GM21528 (cell line): ENCODE data around the gene GRK5.
"Not testable (repeated sequence)": the region's sequence is repeated elsewhere in the genome, so short reads cannot be mapped to it uniquely, and the experiment has no call there.

Experiments used
- ATAC-seq: cut with Tn5 transposase; IDR thresholded peaks from one replicate; pipeline ENCODE4 v1.9.1; 2021; ENCODE audit warnings: mild to moderate bottlenecking, moderate library complexity; ENCODE audit not compliant: unreplicated experiment, low FRiP score

Gene GRK5

GRCh38 chr10:119269737-119270136 lies 62.4 kb downstream of the GRK5 start:
- no peak for ATAC-seq

DNA sequence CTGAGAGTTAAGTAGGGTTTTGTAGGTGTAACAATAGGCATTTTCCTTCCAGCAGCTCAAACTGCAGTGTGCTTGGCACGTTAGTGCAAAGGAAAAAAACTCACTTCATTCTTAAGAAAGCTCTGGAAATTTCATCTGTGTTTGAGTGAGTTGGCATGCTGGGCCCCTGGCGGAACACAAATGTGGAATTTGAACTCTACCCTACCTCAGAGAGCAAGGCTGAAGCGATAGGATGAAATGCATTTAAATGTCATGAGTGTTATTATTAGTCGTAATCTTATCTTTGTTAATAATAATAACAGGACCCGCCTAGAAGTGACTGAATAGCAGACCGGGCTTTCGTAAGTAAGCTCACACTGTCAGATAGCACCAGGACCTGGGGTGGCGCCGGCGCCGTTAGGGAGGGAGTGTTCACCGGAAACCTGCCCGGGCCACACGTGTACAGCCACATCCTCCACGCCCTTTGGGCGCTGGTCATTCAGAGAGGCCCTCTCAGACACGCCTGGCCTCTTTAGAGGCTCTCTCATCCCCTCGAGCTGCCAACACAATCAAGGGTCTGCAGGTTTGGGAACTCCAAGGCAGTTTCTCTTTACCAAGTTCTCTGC lies 63.5 kb downstream of the GRK5 start:
- no peak for ATAC-seq

GRCh38 chr10:119272338-119272734 lies 65.0 kb downstream of the GRK5 start:
- not testable (repeated sequence) for ATAC-seq

GRCh38 chr10:119272736-119273135 lies 65.4 kb downstream of the GRK5 start:
- no peak for ATAC-seq

DNA sequence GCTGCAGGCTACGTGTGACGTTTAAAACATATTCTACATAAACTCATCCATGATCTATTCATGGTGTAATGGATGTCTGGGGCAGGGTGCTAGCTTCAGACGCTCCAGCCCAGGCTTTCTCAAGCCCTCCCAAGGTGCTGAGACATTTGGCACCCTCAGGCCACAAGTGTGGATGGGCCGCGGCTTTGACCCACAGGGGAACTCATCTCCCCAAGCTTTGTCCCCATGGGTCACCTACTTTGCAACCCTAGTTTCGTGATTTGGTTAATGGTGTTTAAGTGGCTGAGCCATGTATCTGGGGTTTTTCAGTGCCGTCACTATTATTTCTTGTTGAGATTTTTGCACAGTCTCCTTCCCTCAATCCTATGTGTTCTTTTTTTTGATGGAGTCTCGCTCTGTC lies 66.0 kb downstream of the GRK5 start:
- no peak for ATAC-seq

- no peak for ATAC-seq
Measured at GRCh38 chr10:119274519-119275045, 67.2 kb downstream of the GRK5 start.

- ATAC-seq = no peak
Measured at GRCh38 chr10:119275085-119275484, 67.7 kb downstream of the GRK5 start.

DNA sequence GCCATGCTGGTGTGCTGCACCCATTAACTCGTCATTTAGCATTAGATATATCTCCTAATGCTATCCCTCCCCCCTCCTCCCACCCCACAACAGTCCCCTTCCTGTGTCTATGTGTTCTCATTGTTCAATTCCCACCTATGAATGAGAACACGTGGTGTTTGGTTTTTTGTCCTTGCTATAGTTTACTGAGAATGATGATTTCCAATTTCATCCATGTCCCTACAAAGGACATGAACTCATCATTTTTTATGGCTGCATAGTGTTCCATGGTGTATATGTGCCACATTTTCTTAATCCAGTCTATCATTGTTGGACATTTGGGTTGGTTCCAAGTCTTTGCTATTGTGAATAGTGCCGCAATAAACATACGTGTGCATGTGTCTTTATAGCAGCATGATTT lies 68.8 kb downstream of the GRK5 start:
- ATAC-seq = not testable (repeated sequence)

DNA sequence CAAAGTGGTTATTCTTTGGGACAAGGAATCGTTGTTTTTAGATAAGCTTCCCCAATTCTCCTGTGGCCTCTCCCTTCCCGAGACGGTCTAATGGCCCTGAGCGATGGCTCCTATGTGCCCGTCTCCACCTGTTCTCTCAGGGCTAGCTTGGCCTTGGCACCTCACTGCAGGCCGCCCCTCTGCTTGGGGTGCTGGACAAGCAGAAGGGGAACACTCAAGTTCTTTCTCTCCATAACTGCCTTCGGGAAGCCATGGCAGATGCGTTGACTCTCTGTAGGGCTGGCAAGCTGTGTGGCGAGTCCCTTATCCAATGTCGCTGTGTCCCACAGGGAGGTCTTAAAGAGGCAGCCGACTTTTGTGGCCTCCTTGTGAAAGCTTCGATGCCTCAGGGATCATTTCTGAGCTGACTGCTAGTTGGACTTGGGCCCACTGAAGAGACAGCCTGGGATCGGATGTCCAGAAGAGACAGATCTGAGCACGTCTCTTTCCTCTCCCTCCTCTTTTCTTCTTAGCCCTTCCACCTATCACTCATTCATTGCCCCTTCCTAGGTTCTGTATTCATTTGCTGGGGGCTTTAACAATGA lies 70.8 kb downstream of the GRK5 start:
- ATAC-seq = no peak

- no peak for ATAC-seq
Measured at GRCh38 chr10:119279441-119279840, 72.1 kb downstream of the GRK5 start.

DNA sequence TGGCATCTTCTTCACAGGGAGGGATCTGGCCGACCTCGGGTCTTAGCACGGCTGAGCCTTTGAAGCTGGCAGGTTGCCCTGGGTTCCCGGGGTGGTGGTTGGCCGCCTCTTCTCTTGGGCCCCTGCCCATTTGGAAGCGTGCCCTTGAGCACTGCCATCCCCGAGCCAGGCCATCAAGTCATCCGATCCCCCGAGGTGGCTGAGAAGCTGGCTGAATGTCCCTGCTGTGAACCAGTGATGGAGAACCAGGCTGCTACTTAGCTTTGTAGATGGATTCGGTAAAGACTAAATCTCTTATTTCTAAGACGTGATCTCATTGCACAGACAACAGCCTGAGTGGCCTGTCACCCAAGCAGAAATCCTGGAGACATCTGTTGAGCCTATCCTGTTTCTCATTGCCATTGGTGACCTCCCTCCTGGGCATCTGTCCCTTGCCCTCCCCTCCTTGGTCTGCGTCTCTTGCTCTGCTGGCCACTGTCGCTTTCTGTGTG lies 74.3 kb downstream of the GRK5 start:
- ATAC-seq = no peak

DNA sequence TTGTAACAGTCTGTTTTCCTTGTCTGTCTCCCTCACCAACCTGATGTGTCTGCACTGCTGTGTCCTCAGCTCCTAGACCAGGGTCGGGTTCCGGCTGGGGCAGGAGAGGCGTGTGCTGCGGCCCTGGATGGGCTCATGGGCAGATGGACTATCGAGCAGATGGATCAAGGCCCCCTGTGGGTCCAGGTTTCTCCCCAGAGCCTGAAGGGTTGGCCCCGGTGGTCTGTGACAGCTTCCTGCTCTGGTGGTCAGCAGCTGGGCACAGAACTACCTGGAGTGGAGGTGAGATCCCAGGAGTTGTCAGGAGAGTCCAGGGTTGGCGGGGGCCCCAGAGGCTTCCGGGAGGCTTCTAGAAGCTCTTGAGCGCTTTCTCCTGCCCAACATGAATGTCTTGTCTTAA lies 75.1 kb downstream of the GRK5 start:
- ATAC-seq = no peak

DNA sequence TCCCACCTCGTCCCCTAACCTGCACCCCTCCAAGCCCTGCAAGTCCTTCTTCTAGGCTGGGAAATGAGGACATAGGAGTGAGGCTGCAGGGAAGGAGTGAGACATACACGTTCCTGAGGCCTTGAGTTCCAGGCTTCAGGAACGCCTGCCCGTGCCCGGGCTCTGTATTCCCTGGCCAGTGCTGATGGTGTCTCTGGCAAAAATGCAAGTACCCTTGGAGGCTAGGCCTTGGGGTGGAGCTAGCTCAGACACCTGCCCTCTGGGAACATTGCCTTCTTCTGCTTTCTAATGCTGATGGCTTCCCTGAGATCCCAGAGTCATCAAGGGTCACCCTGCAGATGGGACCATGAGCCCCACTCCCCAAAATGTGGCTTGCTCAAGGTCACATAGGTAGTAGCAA lies 76.0 kb downstream of the GRK5 start:
- no peak for ATAC-seq

GRCh38 chr10:119283818-119284217 lies 76.4 kb downstream of the GRK5 start:
- ATAC-seq = peak; percentile 62

DNA sequence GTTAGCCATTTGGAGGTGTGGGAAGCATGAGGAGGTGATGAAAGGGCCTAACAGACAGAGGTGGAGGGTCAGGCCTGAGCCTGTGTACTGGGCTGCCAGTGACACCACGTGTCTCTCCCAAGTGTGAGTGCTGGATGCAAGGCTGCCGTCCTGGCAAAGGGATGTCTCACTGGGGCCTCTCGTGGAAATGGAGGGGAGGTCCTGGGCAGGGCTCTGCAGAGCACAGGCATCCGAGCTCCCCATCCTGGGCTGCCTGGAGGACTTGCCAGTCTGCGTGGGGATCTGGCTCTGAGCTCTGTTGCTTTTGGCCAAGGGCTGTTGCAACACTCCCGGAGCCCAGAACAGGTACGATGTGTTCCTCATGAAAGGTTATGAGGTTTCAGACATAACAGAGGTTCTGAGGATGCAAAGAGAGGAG lies 77.3 kb downstream of the GRK5 start:
- ATAC-seq = no peak

GRCh38 chr10:119285495-119286267 lies 78.3 kb downstream of the GRK5 start:
- ATAC-seq = no peak

DNA sequence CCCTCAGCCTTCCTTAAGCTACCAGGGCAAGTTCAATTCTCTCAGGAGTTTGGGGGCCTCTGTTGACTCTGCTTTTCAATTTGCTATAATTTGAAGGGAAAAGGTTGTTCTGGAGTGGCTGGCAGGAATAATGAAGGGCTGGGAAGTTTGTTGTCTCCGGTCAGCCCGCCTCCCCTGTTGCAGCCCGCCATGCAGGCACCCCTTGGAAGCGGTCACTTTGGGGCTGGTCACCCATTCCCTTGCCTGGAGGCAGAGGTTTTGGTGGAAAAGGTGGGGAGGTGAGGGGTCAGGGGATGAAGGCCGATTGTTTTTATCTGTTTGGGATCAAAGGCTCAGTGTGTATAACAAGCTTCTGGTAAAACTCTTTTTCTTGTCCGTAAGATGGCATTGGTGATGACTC lies 79.1 kb downstream of the GRK5 start:
- no peak for ATAC-seq

DNA sequence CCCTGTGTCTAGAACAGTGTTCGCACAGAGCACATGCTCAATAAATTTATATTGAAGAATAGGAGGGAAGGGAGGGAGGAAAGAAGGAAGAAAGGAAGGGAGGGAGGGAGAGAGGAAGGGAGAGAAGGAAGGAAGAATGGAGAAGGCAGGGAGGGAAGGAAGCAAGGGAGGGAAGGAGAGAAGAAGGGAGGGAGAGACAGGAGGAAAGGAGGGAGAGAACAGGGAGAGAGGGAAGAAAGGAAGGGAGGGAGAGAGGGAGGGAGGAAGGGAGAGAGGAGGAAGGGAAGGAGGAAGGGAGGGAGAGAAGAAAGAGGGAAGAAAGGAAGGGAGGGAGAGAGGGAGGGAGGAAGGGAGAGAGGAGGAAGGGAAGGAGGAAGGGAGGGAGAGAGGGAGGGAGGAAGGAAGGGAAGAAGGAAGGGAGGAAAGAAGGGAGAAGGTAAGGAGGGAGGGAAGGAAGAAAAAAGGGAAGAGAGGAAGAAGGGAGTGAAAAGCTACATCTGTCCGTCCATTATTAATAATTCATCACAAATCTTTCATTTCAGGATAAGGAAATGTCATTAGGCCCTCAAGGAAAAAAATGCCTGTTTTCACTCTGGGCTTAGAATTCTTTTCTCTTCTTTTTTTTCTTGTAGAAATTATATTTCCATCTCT lies 79.7 kb downstream of the GRK5 start:
- ATAC-seq = no peak

DNA sequence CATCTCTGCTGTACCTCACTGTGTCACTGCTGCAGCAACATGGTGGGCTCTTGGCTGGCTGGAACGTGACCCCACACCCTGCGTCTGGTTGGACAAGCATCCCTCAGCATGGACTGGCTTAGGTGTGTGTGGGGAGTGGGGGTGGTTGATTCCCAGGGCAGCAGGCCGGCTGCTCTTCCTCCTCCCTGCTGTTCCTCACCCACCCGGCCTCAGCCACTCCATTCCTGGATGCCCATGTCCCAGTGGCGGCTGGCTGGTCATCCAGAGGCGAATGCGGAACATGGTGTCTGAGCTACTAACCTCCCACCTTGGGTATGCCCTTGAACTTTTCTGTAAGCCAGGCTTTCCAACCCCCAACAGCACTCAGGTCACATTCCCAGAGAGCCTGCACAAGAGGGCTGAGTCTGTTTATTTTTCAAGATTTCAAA lies 81.2 kb downstream of the GRK5 start:
- no peak for ATAC-seq

- ATAC-seq = no peak
Measured at GRCh38 chr10:119289227-119289920, 82.0 kb downstream of the GRK5 start.
